HG02870 (cell line): ENCODE results near the gene GCG.

Source experiments
- ATAC-seq: cut with Tn5 transposase; IDR thresholded peaks from one replicate; pipeline ENCODE4 v1.9.1; 2021; ENCODE audit warnings: mild to moderate bottlenecking, moderate library complexity; ENCODE audit not compliant: unreplicated experiment

GCG gene

GRCh38 chr2:162153608-162154224 is 1.7 kb upstream of the GCG start:
- ATAC-seq: peak; percentile 100

- ATAC-seq: no peak
Measured at GRCh38 chr2:162149940-162150339, 2.1 kb downstream of the GCG start.

DNA sequence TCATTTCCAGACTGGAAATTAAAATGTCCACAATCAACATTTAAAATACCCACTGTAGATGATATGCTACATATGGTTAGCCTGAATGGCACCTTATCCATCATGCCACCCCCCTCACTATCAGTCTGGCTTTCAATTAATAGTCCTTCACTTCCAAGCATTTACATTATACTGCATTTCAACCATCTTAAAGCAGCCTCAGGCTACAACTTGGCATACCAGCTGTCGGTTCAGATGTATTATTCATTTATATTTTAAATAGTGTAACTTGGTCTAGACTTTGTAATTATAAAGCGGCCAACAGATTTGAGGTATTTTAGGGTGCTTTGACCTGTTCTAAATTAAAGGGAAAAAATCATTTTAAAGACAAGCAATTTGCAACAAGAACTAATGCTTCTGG is 2.6 kb downstream of the GCG start:
- no peak for ATAC-seq

GRCh38 chr2:162148956-162149355 is 3.1 kb downstream of the GCG start:
- no peak for ATAC-seq

- ATAC-seq: no peak
Measured at GRCh38 chr2:162143969-162144368, 8.1 kb downstream of the GCG start.

DNA sequence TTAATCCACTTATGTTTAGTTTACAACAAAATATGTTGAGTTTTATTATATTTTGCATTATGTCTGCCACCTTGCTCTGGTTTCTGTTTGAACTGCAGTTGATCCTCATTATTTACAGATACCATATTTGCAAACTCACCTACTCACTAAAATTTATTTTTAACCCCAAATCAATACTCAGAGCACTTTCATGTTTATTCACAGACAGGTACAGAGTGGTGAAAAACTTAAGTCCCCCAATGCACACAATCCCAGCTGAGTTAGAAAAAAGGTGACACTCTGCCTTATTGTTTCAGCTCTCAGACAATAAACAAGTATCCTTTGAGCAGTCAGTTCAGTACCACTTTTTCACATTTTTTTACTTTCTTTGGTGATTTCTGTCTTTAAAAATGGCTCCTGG is 13.7 kb downstream of the GCG start:
- no peak for ATAC-seq

DNA sequence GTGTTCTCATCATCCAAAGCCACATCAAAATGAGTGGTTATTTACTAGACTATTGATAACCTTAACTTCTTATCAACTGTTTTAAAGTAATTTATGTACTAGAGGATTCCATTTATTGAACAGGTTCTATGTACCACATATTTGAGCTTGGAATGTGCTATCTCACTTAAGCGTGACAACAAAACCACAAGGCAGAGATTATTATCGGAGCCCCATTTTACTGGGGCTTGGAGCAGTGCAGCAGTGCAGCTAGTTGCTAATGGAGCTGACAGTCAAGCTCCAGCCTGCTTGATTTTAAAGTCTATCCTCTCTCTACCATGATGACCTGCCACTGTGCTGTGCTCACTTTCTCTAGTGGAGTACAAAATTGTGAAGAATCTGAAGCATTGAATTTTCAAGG is 24.6 kb downstream of the GCG start:
- no peak for ATAC-seq

GRCh38 chr2:162126527-162126926 is 25.5 kb downstream of the GCG start:
- peak; percentile 18 for ATAC-seq

DNA sequence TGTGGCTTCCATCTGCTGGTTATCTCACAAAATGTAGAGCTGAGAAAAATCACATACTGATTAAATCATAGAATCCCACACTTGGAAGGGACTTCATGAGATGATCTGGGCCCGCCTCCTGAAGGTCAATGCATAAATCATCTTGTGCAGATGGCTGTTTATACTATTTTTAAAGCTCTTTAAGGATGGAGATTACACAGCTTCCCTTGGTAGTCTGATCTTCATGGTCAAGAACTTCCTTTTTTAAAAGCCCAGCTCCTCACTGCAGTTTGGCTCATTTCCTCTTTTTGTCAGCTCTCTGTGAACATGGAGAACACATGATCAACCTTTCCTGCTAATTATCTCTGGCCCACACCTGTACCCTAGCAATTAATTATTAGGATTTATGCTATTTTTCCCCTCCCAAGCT is 25.9 kb downstream of the GCG start:
- ATAC-seq: peak; percentile 96

- no peak for ATAC-seq
Measured at GRCh38 chr2:162125138-162125537, 26.9 kb downstream of the GCG start.

DNA sequence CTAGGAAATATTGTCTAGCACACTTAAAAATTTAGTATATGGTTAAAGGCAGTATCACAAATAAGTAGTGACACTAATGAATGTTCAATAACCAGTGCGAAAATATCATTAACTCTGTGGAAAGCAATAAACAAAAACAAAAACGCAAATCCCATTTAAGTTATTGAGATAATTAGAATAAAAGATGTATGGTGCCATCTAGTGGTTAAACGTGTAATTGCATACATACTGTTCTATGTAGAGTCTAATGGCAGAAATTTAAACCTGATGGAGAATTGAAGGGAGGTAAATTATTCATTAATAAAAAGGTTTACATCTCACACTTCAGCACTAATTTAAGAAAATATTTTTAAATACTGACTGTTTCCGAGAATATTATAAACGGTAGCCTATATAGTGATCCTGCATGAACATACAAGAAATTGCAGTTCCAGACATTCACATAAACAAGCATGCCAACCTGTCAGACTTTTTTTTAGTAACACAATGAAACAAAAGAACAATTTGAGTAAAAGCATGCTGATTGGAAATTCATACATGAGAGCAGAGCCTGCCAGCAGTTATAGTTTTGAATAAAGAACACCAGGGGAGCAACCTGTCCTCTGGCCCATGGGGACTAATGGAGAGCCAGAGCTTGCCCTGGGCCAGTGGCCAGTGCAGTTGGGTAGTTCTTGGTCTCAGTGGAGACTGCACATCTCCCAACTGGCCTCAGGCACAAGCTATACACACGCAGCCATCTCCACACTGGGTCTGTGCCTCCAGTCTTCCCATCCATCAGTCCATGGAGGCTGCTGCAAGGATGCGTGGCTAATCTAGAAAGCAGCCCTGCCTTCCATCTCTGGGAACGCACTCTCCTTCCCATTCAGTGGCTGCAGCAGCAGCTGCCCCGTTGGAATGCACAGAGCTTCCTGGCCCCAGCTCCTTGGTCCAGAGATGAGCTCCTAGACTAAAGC is 28.0 kb downstream of the GCG start:
- no peak for ATAC-seq

DNA sequence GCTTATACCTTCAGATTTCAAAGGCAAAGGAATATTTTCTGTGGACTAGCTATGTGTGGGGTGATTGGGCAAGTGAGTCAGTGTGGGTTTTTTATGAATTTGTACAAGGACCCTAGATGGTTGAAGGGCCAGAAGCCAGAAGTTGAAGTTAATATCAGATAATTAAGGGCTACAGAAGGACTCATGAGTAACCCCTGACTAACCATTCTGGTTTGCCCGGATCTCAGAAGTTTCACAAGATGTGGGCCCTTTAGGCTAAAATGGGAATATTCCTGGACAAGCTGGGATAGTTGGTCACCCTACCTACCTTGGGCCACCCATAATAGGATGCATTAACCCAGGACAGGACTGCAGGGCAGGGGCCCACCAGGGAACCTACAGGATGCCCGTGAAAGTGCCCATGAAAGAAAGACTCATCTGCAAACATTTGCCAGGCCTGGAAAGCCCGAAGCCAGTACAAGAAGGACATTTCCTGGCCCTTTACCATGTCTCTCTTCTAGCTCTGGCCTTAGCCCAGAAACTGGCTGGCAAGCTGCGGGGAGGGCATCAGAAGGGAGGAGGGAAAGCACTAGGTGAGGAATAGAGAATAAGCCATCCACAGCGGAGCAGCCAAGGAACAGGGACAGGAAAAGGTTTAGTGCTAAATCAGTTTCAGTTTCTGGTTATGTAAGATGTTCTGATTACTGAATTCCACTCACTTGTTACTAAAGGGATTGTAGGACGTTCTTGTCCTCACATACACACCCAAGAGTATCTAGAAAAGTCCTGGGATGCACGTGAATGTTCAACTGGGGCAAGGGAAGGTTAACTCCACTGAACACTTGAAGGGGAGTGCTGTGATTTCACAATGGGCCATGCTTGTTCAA is 33.6 kb downstream of the GCG start:
- no peak for ATAC-seq

DNA sequence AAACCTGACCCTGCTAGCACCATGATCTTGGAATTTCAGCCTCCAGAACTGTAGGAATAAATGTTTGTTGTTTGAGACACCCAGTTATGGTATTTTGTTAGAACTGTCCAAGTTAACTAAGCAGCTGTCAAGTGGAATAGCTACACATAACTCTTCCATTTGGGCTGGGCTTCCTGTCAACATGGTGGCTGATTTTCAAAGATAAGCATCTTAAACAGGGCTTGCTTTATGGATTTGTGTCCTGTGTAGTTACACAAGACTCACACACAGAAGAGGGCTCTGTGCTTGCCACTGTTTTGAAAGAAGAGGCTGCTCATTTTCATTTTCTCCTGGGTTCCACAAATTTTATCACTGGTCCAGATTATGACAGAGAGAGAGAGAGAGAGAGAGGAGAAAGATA is 35.7 kb downstream of the GCG start:
- ATAC-seq: no peak

DNA sequence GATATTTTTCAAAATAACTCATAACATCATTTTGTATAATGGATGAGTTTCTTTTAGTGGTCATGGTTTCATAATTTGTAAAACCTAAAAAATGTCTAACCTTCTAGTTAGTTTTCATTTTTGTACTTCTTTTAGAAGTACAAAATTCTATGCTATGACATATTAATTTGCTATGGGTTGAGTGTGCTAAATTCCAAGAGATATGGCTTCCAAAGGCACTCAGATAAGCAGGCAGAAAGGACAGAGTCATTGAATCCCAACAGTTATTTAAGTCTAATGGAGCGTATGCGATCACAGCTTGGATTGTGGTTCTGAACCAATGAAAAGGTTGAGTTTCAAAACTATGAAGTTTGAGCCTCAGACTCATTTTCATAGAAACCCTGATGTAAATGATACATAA is 37.0 kb downstream of the GCG start:
- ATAC-seq: no peak

GRCh38 chr2:162114271-162114670 is 37.8 kb downstream of the GCG start:
- ATAC-seq: no peak

DNA sequence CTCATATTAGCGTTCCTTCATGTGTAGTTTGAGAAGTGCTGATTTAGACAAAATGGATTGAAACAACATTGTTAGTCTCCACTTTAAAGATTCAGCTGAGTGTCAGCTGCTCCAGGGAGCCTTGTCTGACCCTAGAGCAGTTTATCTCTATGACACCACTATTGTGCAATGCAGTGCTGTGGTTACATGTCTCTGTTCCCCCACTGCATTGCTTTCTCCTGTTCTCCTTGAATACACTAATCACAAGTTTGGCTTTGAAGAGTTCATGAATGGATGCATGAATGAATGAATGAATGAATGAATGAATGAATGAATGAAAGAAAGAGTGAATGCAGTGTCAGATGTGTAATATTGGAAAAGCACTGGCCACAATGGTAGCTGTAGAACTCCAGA is 38.3 kb downstream of the GCG start:
- ATAC-seq: no peak

DNA sequence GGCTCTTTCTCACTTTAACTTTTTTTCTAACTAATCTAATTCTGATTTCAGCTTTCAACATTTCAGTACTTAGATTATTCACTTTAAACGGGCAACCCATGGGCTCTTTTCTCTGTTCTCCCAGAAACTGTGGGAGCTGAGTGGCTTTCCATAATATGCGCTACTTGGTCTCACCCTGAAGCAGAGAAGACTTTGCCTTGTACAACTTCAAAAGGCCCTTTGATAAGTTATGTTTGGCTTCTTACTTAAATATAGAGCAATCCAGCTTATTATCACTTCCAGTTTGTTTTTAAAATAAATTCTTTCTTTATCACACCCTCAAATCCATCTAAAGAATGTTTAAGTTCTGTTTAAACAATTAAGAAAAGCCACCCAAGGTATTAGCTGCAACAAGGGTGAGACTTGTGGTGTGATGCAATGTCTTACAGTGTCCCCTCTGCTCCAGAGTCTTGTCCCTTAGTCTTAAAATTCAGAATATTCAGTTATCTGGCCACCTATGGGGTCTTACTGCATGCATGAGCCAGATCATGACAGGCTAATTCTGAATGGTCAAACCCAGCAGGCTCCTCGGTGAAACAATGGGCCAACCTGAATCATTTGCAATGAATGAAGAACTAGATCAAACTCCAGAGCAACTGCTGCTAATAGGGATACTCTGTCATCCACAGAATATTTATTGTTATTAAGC is 38.8 kb downstream of the GCG start:
- ATAC-seq: no peak

GRCh38 chr2:162111958-162112850 is 39.8 kb downstream of the GCG start:
- ATAC-seq: no peak

DNA sequence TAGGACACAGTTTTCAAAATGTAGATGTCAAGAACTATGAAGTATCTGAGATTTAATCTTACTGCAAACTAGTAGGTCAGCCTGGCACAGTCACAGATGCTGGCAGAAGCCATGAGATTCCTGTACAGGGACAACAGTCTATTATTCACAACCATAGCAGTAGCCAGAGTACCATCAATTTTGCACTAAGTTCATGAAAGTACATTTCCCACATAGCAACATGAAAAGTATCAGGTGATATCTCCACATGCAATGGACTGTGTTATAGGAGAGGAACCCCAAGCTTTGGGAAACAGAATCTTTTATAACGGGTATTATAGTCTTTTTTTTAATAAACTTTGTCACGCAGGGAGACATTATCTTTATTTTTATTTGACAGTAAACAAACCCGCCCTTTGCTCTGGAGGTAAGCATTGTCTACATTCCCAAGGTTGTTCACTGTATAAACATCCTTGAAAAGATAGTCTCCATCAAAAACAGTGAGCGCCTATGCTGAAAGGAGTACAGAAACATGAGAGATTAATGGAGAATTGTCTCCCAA is 44.6 kb downstream of the GCG start:
- ATAC-seq: no peak

DNA sequence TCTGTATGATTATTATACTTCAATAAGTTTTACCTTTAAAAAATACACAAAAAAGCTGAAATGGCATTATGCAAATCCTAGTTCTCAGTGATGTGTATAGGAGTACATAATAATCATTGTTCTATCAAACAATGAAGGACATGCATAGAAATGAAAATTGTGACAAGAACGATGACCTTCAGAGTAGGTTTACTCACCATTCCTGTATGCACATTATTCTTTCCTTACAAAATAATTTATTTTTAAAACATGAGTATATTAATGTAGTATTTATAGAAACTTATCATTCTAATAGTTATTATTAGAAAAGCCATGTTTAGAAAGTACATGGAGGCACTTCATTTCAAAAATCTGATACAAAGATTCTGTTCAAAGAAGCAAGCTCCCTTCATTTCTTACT is 45.3 kb downstream of the GCG start:
- no peak for ATAC-seq
